Hematopoietic multipotent progenitor cell (in vitro differentiated cells): ENCODE data around the gene NPAS3. TPM values are rescaled to one million over a fixed set of nuclear protein-coding genes. Genes with fewer than 3 reads are reported as not detected.

Source experiments
- DNase-seq, 3 donors: peaks; one replicate each; pipeline ENCODE4 v3.0.0-alpha.2; 2011 to 2015; ENCODE audit warnings: low read depth in 2 of 3, low spot score in 2 of 3
- total RNA-seq: library from RNA; depleted of rRNA; stranded (reverse); fragments of >200 nt; gene quantifications from one replicate; pipeline ENCODE4 v1.2.3, GENCODE V29; 2012

NPAS3 gene
- total RNA-seq, 1 donor, result 0.27 TPM

DNA sequence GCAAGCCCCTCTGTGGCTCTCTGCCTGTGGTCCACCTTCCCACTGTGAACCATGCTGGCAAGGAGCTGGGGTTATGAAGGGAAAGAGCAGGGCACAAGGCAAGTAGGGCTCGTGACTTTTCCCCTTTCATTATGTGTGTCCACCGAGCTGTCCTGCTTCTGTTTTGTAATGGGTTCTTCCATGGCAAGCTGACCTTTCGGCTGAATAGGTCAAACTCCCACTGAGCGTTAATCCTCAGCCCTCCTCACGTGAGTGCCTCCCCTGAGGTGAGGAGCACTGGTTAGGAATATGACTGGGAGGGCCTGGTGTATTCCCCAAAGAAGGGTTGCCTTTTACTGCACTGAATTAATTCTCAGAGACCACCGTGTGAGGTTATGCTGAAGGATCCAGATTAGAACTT, 424.3 kb downstream of the NPAS3 start:
- no peak for DNase-seq

DNA sequence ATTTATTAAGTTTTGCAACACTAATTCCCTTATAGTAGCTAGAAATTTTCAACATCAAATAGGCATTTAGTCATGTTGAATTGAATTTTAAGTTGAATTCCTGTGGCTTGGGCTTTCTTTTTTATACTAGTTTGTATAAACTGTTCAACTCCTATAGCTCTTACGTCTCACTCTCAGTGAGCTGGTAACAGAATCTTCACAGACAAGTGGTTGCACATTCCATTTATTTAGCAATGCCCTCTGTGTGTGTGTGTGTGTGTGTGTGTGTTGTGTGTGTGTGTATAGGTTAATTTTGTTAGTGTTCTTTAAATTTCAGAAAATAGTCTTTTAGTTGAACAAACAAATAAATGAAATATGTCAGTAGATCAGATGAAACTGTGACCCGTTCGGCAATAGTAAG, 425.0 kb downstream of the NPAS3 start:
- no peak for DNase-seq

DNA sequence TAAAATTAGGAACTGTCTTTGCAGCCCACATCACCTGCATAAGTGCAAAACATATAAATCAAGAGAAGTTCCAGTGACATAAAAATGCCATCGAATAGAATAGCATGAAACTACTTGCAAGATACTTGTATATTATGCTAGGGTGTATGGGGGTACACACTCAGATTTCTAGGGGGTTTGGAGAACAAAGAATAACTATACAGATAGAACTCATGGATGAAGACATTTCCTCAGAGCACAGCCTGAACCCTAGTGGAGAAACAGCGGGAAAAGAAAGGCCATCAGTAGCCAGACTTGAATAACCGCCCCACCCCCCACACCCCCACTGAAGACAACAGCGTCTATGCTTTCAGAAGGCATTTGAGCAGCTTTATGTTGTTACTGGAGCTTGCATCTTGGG, 425.8 kb downstream of the NPAS3 start:
- no peak for DNase-seq

DNA sequence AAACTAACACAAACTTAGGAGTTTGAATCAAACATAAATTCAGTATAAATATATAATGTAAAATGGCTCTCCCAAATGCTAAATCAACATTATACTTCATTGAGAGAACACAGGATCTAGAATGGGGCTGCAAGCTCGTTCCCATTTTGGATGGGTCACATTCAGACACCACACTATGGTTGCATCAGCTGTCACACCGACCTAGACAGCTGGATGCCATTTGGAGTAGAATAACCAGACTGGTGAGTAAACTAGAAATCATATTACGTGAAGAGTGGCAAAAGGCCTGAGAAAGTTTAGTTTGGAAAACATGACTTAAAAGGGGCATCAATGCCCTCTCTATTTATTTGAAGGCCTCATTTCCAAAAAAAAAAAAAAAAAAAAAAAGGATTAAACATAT, 430.4 kb downstream of the NPAS3 start:
- no peak for DNase-seq

DNA sequence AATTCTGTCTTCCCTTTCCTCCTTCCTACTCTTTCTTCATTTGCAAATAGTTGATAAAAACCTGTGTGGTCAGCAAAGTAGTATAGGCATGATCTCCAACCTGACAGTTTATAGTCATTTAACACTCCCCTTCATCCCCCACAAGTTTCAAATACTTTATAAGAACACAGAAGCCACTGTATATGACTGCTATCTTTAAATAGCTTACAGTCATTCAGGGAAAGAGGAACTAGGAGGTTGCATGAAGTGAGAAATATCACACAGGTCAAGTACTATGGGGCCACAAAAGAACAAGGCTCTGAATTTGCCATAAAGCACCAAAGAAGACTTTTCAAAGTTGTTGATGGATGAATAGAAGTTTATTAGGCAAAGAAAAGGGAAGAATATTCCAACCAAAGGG, 431.3 kb downstream of the NPAS3 start:
- peak in 2 of 3 donors; percentile 22 to 64 for DNase-seq

DNA sequence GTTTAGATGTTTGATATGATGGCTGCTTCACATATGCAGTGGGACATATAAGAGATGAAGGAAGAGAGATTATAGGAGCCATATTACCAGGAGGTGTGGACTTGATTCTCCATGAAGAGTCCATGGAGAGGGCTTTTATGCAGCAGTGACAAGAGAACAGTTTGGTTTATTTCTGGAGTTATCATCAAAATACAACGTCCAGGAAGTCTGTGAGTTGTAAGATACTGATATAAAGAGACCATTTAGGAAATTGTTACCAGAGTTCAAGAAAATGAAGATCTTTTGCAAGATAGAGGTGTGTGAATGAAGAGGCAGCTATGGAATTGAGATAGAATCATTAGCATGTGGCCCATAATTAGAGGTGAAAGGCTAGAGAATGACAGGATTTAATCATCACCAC, 431.7 kb downstream of the NPAS3 start:
- DNase-seq, result peak in 2 of 3 donors; percentile 29 to 73

DNA sequence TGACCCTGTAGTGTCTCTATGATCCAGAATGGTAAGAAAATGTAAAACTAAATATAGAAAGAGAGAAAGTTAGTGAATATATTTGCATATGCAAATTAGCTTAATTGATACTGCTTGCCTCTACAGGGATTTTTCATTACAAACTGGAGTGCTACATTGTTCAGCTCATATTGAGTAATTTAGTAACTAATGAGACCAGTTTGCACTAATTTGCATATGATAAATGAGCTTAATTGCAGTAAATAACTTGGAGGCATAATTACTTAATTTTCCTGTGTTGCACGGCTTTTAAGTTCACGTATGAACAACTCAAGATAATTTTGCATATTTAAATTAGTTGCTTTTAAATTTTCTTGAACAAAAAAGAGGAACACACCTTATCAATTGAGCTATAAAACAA, 436.5 kb downstream of the NPAS3 start:
- DNase-seq, result no peak

DNA sequence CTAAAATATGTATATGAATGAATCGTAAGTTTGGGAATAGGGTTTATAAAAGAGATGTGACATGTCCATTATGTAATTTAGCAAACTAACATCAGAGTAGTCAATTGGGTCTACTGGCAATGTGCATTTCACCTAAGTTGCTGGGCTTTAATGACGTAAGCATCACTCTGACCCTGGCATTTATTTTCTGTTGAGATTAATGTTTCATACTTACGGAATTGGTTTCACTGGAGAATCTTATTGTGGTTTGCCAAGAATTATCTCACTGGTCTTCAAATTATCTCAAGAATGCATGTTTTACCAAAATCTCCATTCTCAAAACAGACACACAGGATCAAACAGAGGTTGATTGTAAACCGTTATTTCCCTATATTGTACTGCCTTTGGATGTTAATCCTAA, 437.1 kb downstream of the NPAS3 start:
- DNase-seq, result no peak

DNA sequence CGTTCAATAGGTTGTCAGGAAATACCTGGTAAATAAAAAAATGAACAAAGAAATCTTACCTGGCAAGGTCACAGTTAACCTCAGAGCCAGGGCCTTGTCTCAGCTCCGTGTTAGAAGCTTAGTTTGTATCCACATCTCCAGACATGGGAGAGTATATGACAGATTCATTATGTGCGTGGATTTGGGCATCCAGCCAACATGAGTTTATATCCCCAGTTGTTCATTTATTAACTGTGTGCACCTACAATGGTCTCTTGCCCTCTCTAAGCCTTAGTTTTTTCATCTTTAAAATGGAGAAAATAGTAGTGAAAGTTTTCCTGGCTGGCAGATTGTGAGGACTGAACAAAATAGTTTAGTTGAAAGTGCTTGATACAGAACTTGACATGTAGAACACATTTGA, 437.8 kb downstream of the NPAS3 start:
- DNase-seq, result no peak

DNA sequence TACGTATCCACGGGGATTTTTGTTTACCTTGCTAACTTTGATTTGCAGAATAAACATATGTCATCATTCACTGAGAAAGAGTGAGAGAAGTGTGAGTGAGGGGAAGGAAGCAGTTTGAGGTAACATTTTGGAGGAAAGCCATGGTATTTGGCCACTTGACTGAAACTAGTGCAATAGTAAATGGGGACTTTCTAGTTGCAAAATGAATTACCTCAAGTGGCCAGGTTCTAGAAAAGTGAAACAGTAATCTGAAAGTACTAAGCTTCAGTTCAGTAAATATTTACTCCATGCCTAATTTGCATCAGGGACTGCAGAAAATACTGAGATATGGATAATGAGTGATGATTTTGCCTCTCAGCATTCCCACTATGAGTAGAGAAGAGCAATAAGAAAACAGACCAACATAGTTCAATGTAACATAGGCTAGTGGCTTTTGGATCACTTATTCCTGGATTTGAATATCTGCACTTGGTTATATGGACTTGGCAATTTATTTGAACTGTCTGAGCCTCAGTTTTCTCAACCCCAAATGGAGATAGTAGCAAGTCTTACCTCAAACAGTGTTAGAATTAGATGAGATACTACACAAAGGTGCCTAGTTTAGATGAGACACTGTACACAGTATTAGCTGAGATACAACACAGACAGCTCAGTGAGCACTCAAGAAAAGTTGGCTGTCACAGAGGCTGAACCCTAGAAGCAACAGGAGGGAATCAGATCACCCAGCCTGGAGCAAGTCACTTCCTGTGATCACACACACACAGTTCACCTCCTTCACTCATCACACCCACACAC, 439.1 kb downstream of the NPAS3 start:
- no peak for DNase-seq

DNA sequence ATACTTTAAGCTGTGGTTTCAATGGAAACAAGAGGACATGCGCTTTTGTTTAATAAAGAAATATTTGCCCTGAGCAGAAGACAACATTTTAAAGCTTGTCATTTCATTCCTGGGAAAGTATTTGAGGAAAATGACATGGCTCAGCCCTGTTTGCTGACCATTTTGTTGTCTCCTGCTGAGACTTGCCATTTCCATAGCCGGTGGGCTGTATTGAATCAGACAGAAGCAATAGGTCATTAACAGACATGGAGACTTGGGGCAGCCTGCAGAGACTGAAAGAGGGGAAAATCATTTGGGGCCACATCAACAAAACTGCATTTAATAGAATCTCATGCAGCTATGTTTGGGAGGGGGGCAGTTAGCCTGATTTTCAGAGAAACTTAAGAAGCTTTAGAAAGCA, 443.0 kb downstream of the NPAS3 start:
- no peak for DNase-seq

DNA sequence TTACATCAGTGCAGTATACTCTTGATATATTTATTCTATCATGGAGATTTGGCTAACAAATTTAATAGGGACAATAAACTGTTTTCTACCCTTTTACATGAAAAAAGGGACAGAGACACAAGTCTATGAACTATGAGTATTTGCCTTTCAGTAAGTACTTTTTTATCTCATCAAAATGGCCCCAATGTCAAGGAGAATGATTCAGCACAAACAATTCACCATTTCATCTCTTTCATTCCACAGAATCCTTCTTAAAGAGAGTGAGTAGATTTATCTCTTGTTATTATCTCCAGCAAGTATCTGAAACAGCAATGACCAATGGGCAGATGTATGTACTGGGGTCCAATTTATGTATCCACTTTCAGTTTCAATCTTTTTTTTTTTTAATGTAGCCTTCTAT, 447.5 kb downstream of the NPAS3 start:
- DNase-seq, result no peak

DNA sequence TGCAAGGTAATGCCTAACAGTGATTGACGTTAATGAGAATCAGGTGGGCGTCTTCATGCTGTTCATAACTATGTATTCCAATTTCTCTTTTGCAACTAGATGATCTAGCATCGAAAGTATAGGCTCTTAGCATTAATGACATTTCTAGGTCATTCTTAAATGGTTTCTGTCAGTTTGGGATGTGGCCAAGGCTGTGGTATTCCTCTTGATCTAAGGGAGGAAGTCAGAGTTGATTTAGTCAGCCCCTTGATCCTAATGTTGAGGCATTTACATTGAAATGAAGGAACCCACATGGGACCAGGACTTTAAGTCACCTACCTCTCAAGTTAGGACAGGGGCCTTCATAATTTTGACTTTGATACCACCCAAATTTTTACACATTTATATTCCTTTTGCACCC, 448.1 kb downstream of the NPAS3 start:
- peak in 1 of 3 donors; percentile 42 for DNase-seq

DNA sequence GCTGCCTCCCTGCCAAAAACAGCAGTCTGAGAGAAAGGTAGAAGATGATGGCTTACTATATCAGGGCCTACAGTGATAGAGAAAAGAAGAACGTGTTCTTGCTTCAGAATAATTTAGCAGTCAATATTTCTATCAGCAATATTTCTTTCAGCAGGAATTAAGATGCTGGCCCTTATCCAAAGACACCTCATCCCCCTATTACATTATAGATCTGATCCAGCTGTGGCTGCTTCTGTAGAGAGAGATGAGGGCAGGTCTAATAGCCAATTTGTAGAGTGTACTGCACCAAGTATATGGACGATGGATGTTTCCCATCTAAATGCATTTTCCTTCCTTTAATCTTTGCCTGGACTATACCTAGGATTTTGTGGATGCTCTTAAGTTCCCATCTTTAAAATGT, 451.7 kb downstream of the NPAS3 start:
- no peak for DNase-seq

DNA sequence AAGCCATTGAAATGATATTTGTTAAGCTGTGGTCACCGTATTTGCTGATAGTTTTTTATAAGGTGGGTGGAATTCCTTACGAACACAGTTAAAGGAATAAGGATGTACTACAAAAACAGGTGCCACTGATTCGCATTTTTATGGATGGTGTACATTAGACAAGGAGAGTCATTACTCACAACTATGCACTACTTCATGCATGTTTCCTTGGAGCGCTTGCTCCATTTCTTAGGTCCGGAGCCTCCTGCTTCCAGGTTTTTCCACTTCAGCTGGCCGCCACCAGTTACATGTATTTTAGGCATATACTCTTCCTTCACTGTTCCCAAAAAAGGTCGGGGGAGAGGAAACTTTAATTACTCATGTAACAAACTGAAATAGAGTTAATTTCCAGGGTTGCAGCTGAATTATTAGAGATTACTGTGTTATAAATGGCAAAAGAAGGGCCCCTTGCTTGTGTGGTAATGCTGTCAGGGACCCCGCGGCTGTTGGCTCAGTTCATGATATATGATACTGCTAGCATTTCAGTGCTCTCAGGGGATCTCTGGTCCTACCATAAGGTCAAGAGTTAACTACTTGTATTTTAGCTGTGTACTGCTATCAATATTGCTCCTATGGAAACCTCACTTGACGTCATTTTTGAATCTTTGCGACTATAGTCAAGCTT, 454.7 kb downstream of the NPAS3 start:
- no peak for DNase-seq

DNA sequence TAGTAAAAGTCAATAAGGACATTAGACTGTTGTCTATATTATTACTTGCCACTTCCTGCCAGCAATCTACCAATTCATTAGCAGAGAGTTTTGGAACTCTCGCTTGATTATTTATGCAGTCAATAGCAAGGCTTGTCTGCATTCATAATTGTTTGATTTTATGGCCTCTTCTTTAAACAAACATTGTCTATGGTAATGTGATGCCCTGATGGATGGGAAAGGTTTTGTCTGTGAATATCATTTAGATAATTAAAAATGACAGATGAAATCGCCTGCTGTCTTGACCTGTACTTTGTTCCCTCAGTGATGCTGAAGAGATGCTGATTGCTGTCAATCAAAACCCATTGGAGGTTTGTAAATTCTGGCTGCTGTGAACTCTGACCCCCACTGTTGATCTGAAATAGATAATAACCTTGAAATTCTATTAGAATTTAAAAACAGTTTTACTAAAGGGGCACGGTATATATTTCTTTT, 455.3 kb downstream of the NPAS3 start:
- no peak for DNase-seq

DNA sequence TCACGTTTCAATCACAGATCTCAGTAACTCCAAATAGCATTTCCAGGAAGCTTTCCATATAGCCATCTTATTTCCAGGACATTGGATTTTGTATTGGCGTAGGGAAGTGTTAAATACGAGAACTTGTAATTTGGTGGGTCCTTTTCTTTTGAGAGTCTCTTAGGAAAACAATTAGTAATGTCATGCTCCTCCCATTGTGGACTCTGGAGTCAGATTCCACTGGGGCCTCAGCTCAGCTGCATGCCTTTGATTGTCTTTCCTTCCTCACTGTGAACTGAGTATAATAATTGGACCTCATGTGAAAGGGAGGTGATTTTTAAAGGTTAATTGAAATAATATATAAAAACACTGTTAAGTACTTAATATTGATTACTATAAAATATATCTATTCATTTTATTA, 462.6 kb downstream of the NPAS3 start:
- no peak for DNase-seq

DNA sequence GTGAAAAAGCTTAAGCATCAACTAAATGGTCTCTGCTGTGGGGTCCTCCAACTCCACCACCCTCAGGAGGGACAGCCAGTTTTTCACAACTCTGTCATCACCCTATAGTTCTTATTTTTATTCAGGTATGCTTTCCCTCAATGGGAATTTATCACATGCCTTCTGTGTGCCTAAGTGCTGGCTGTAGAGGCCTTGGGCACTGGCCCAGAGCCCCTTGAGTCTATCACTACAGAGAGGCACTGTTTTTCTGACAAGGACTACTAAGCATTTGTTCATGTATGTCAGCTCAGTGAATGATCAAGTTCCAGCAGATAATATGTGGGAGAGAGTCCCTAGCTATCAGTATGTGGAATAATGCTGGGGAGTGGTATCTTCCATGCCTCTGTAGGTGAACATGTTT, 463.9 kb downstream of the NPAS3 start:
- DNase-seq, result no peak

DNA sequence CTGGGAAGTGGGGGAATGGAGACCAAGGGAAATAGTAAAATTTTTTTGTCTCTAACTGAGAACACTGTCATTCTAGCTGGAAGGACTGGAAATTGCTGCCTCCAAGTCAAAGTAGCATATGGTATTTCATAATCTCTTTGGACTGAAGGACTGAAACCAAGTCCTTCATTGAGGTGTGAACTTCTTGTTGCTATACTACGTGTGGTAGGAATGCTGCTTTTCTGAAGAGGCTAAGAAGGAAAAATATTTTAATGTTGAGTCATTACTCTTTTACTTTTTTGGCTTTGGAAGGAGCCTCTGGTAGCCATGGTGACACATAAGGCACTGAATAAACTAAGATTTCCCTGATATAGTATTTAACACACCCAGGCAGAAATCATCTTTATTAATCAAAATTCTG, 465.4 kb downstream of the NPAS3 start:
- DNase-seq, result no peak

DNA sequence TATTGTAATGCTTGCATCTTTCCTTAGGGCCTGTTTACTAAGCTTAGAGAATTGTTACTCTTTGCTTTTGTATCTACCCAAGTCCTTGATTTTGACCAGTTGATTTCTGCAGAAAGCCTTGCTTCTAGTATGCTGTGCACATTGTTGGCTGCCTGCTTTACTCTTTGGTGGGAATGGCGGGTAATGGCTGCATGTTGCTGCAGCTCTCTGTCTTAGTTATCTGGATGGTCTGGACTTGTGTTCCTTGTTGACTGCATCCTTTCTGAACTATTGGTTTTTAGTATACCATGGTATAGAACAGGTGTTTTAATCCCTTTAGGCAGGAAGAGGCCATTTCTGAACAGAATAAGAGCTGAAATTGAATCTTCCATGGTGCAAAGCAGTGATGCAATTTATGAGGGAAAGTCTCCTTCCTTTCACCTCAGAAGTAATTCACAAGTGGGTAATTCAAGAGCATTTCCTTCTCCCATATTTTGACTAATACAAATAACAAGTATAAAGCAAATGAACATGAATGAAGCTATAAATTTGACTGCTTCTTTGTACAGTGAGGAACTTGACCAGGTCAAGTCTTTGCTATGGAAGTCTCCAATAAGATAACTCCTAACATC, 466.4 kb downstream of the NPAS3 start:
- DNase-seq, result no peak

DNA sequence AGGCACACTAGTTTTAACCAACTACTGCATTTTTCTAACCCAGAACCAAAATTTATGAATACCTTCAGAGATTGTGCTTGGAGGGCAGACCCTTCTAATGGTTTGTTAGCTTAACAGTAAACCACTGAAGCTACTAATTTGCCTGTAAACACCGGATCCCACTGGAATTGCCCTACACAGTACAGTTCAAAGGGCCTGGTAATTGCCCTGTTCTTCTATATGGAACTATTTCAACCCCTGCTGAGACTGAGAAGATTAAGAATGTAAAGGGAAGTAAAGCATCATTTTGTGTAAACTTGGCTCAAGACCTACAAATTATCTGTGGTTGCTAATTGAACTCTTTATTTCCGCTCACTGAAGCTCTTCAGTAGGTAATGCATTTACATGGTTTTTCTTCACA, 468.1 kb downstream of the NPAS3 start:
- DNase-seq, result no peak

DNA sequence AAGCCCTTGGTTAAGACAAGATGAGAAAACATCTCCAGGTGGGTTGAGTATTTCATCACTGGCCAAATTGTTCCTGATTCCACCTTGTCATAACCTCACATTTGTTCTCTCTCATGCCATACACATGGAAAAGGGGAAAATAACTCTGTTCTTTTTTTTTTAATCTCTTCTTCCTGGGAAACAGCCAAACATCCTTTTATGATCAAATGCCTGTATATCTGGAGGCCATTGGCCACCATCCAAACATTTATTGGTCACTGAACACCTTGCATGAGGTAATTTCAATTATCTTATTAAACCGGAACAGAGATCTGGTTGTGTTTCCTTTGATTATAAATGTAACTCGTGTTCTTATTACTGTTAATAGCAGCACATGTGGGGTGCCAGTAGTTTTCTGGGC, 469.6 kb downstream of the NPAS3 start:
- DNase-seq, result no peak
